BLaER1 treated with 17β-estradiol and CSF1 and Interleukin-3, amounts not matched to agents 10 nM and 100 nM (cell line): ENCODE data around the gene SDCCAG8.

Experiments
- H3K27ac ChIP-seq, 11 experiments: shearing (Covaris generic); formaldehyde crosslinking; 2 replicates each; pipeline ENCODE4 v1.8.1; 2022
- H3K27me3 ChIP-seq, 11 experiments: shearing (Covaris generic); formaldehyde crosslinking; 2 replicates each; pipeline ENCODE4 v1.8.1; 2022
- H3K36me3 ChIP-seq, 11 experiments: shearing (Covaris generic); formaldehyde crosslinking; 2 replicates each; pipeline ENCODE4 v1.8.1; 2022
- H3K4me1 ChIP-seq, 10 experiments: shearing (Covaris generic); formaldehyde crosslinking; 2 replicates each; pipeline ENCODE4 v1.8.1; 2022
- H3K4me2 ChIP-seq, 11 experiments: shearing (Covaris generic); formaldehyde crosslinking; 2 replicates each; pipeline ENCODE4 v1.8.1; 2022
- H3K4me3 ChIP-seq, 10 experiments: shearing (Covaris generic); formaldehyde crosslinking; 2 replicates each; pipeline ENCODE4 v1.8.1; 2022
- H3K9ac ChIP-seq, 11 experiments: shearing (Covaris generic); formaldehyde crosslinking; 2 replicates each; pipeline ENCODE4 v1.8.1; 2022
- H3K9me3 ChIP-seq, 11 experiments: shearing (Covaris generic); formaldehyde crosslinking; replicated peaks in 1 of 11; 2 replicates each; pipeline ENCODE4 v1.8.1; 2022
- H4K20me1 ChIP-seq, 11 experiments: shearing (Covaris generic); formaldehyde crosslinking; 2 replicates each; pipeline ENCODE4 v1.8.1; 2022
- Cebpa-rat ChIP-seq, 11 experiments: shearing (Covaris generic); IDR thresholded peaks; 2 replicates each; pipeline ENCODE4 v1.8.1; 2022

The SDCCAG8 gene

DNA sequence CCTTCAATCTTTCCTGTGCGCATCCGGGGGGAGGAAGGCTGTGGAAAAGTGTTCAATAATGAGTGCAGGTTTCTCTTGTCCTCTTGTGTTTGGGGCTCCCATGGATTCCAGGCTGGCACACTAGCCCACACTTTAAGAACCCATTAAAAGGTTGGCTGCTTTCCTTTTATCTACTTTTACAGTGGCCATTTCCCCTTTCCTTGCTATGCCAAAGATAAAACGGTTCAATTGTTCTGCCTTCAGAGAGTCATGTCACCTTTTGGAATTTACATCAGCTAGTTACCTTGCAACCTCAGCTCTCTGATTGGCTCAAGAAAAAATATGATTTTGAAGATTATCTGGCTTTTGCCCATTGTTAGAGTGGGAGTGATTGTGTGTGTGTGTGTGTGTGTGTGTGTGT is 182.3 kb downstream of the SDCCAG8 start:
- peaks cover 0 to 44% (median 0%) of the 10 kb centered on the region in 11 experiments; a peak in 7 of 22 replicates for H3K36me3 ChIP-seq

DNA sequence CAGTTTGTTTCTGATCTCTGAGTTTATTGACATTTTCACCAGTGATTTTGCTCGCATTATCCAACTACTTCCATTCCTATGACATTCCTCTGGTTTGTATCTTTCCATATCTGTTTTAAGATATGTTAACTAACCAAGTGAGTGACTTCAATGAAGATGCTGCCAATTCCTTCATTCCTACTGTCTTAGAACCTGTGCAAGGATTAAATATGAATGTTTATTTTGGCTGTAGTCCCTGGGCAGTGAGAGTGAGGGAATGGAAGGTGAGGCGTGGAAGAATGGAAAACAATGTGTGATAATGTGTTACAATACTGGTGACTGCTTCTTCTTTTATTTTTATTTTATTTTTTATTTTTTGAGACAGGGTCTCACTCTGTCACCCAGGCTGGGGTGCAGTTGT is 183.0 kb downstream of the SDCCAG8 start:
- no peak for TF ChIP-seq Cebpa-rat (IDR thresholded peaks at IDR 0.05)
- Histone ChIP-seq H3K4me2 (no peak overlapping the region), H4K20me1 (peaks cover 0 to 4% (median 0%) of the 10 kb centered on the region in 11 experiments; a peak in 2 of 22 replicates), H3K4me1 (peaks cover 17 to 34% (median 23%) of the 10 kb centered on the region in 10 experiments), H3K27ac (no peak overlapping the region), H3K9ac (no peak overlapping the region), H3K9me3 (no peaks in the 10 kb centered on the region), H3K36me3 (peaks cover 0 to 44% (median 0%) of the 10 kb centered on the region in 11 experiments; a peak in 7 of 22 replicates), H3K27me3 (no peaks in the 10 kb centered on the region), H3K4me3 (no peak overlapping the region)

More for the DNA sequence above, 182.3 kb downstream of the SDCCAG8 start:
- H3K9me3 ChIP-seq, result no peaks in the 10 kb centered on the region
- no peak overlapping the region for H3K27ac ChIP-seq
- no peak overlapping the region for H3K9ac ChIP-seq
- peaks cover 0 to 2% (median 0%) of the 10 kb centered on the region in 11 experiments; a peak in 2 of 22 replicates for H4K20me1 ChIP-seq
- peaks cover 10 to 33% (median 19%) of the 10 kb centered on the region in 10 experiments for H3K4me1 ChIP-seq
- no peaks in the 10 kb centered on the region for H3K27me3 ChIP-seq
- no peak overlapping the region for H3K4me3 ChIP-seq
- TF ChIP-seq Cebpa-rat (IDR thresholded peaks at IDR 0.05), result no peak
- peak overlapping the region in 6 of 11 experiments; percentile 4 to 20 (median 8); a peak in 4 of 22 replicates for H3K4me2 ChIP-seq

DNA sequence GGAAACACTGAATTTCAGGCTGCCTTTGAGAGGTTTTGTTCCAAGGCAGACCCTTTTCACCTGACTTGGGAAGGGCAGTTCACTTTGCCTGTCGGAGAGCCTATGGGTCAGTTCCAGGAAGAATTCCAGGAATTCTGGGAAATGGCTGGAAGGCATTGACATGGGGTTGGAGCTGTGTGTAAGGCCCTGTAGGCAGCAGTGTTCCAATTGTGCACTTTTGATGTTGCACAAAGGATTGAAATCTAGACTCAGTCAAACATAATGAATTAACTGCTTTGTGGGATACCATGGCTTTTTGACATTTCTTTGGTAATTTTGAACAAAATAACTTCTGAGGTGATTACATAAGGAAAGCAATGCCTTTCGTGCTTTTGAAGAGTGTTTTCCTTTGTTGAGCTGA is 184.6 kb downstream of the SDCCAG8 start:
- H3K36me3 ChIP-seq, result peaks cover 0 to 37% (median 2%) of the 10 kb centered on the region in 11 experiments; a peak in 10 of 22 replicates
- no peaks in the 10 kb centered on the region for H3K9me3 ChIP-seq
- H4K20me1 ChIP-seq, result peaks cover 0 to 4% (median 0%) of the 10 kb centered on the region in 11 experiments; a peak in 2 of 22 replicates
- TF ChIP-seq Cebpa-rat (IDR thresholded peaks at IDR 0.05), result no peak
- H3K4me3 ChIP-seq, result no peak overlapping the region
- no peaks in the 10 kb centered on the region for H3K27me3 ChIP-seq
- H3K4me2 ChIP-seq, result no peak overlapping the region
- peaks cover 24 to 43% (median 31%) of the 10 kb centered on the region in 10 experiments for H3K4me1 ChIP-seq
- no peak overlapping the region for H3K27ac ChIP-seq
- no peak overlapping the region for H3K9ac ChIP-seq

DNA sequence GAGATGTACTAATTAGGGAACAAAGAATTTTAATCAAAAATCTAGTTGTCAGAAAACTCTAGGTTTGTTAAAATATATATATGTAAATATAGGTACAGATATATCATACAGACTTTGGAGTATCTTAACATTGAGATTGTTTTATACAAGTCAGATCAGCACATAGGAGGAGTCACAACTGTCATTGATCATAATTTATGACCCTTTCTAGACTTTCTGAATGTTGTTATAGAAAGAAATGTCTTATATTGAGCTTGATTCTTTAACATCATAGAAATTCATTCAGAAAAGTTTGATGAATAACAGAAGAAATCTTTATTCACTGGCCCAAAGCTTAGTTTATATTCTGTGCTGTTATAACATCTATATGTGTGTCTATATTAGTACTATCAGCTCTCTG is 185.8 kb downstream of the SDCCAG8 start:
- H3K27me3 ChIP-seq, result no peaks in the 10 kb centered on the region
- peaks cover 0 to 46% (median 8%) of the 10 kb centered on the region in 11 experiments; a peak in 12 of 22 replicates for H3K36me3 ChIP-seq
- peaks cover 29 to 43% (median 34%) of the 10 kb centered on the region in 10 experiments for H3K4me1 ChIP-seq
- H3K4me2 ChIP-seq, result no peak overlapping the region
- H3K27ac ChIP-seq, result no peak overlapping the region
- no peak for TF ChIP-seq Cebpa-rat (IDR thresholded peaks at IDR 0.05)
- H3K9me3 ChIP-seq, result peaks cover 0 to 7% (median 0%) of the 10 kb centered on the region in 11 experiments; a peak in 1 of 22 replicates
- H3K4me3 ChIP-seq, result no peak overlapping the region
- H3K9ac ChIP-seq, result no peak overlapping the region
- H4K20me1 ChIP-seq, result peaks cover 0 to 4% (median 0%) of the 10 kb centered on the region in 11 experiments; a peak in 2 of 22 replicates

DNA sequence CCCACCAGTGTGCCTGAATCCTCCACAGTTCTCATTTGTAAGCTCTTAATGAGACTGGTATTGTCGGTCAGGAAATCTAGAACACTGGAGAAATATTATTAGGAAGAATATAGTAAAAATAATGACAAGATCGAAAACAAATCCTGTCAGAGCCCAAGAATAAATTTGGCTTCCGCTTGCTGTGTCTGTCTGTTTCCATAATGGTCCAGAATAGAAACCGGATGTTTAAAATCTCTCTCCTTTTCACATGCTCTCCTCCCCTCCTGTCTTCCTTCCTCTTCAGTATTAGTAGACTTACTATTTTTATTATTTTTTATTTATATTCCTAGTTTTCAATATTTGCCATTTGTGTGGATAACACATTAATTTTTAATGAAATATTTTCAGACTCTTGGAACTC is 187.7 kb downstream of the SDCCAG8 start:
- H3K9ac ChIP-seq, result peak overlapping the region in 4 of 11 experiments; percentile 15 to 47 (median 22); a peak in 1 of 22 replicates
- H3K27me3 ChIP-seq, result no peaks in the 10 kb centered on the region
- peak overlapping the region in 7 of 10 experiments; percentile 8 to 37 (median 28); a peak in 9 of 20 replicates for H3K4me3 ChIP-seq
- peak overlapping the region in 5 of 11 experiments; percentile 16 to 54 (median 29); a peak in 7 of 22 replicates for H3K27ac ChIP-seq
- H4K20me1 ChIP-seq, result peaks cover 0 to 4% (median 0%) of the 10 kb centered on the region in 11 experiments; a peak in 2 of 22 replicates
- H3K9me3 ChIP-seq, result peaks cover 0 to 7% (median 0%) of the 10 kb centered on the region in 11 experiments; a peak in 1 of 22 replicates
- peaks cover 32 to 50% (median 42%) of the 10 kb centered on the region in 10 experiments for H3K4me1 ChIP-seq
- no peak for TF ChIP-seq Cebpa-rat (IDR thresholded peaks at IDR 0.05)
- H3K4me2 ChIP-seq, result peak overlapping the region; percentile 46 to 79 (median 71)
- peaks cover 0 to 30% (median 8%) of the 10 kb centered on the region in 11 experiments; a peak in 11 of 22 replicates for H3K36me3 ChIP-seq

DNA sequence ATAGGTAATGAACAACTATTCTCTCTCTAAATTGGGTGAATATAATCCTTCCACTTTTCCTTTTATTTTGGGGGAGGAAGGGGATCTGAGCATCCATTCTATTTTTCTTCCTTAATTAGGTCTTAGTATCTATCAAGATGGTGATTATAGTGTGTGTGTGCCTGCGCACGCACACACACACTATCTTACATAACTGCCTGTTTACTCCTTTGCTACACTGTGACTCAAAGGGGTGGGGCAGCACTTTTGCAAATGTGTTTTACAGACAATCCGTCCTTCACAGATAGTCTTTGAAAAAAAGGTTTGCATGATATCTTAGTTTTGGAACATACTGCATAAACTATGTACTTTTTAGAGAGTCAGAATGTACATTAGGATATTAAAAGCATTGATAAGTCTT is 191.5 kb downstream of the SDCCAG8 start:
- Histone ChIP-seq H3K4me1 (peaks cover 37 to 57% (median 47%) of the 10 kb centered on the region in 10 experiments), H3K27me3 (no peaks in the 10 kb centered on the region), H3K4me2 (peak overlapping the region in 8 of 11 experiments; percentile 10 to 60 (median 43); a peak in 9 of 22 replicates), H3K36me3 (peaks cover 0 to 31% (median 8%) of the 10 kb centered on the region in 11 experiments; a peak in 11 of 22 replicates), H3K9ac (no peak overlapping the region), H3K27ac (no peak overlapping the region), H4K20me1 (peaks cover 0 to 4% (median 0%) of the 10 kb centered on the region in 11 experiments; a peak in 2 of 22 replicates), H3K9me3 (peaks cover 0 to 7% (median 0%) of the 10 kb centered on the region in 11 experiments; a peak in 2 of 22 replicates), H3K4me3 (no peak overlapping the region)
- TF ChIP-seq Cebpa-rat (IDR thresholded peaks at IDR 0.05), result no peak

DNA sequence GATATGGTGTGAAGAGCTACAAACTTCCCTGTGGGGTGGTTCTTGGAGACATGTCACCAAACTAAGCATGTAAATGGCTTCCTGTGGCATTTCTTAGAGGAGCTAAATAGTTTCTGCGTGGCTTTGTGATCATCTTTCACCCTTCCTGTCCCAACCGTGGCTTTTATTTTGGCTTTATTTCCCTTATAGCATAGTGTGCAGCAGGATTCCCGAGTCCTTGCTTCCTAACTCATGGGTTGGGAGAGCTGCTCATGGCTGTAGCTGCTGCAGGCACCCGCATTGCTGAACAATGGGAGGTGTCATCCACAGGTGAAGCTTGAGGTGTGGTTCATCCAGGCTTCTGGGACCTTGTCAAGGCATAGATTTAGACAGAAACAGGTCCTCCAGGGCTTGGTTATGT is 192.0 kb downstream of the SDCCAG8 start:
- Histone ChIP-seq H3K36me3 (peaks cover 0 to 33% (median 8%) of the 10 kb centered on the region in 11 experiments; a peak in 11 of 22 replicates), H3K4me1 (peaks cover 36 to 54% (median 44%) of the 10 kb centered on the region in 10 experiments), H3K4me2 (peak overlapping the region in 9 of 11 experiments; percentile 6 to 60 (median 51); a peak in 17 of 22 replicates), H3K9ac (no peak overlapping the region), H3K27ac (no peak overlapping the region; a peak in 1 of 22 replicates), H3K9me3 (peaks cover 0 to 7% (median 0%) of the 10 kb centered on the region in 11 experiments; a peak in 2 of 22 replicates), H4K20me1 (peaks cover 0 to 4% (median 0%) of the 10 kb centered on the region in 11 experiments; a peak in 2 of 22 replicates), H3K4me3 (no peak overlapping the region), H3K27me3 (no peaks in the 10 kb centered on the region)
- TF ChIP-seq Cebpa-rat (IDR thresholded peaks at IDR 0.05), result no peak

DNA sequence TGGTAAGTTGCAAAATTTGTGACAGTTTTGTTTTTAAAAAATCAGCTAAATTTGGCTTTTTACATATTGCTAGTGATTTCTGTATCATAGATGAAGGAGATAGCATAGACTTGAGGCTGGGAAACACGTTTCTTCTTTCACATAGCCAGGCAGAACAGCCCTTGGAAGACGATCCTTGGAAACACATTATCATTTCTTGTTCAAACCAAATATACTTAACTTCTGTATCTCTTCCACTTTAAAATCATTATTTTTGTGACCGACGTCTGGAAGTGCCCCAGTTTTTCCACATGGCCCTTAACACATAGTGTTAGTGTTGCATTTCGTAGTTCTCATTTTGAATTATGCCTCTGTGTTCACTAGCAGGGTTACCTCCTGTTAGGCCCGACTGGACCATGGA is 193.5 kb downstream of the SDCCAG8 start:
- no peaks in the 10 kb centered on the region for H3K27me3 ChIP-seq
- H3K27ac ChIP-seq, result no peak overlapping the region
- peaks cover 0 to 45% (median 8%) of the 10 kb centered on the region in 11 experiments; a peak in 11 of 22 replicates for H3K36me3 ChIP-seq
- no peak overlapping the region for H3K9ac ChIP-seq
- H3K4me2 ChIP-seq, result no peak overlapping the region
- peaks cover 0 to 7% (median 0%) of the 10 kb centered on the region in 11 experiments; a peak in 2 of 22 replicates for H3K9me3 ChIP-seq
- no peaks in the 10 kb centered on the region for H4K20me1 ChIP-seq
- no peak overlapping the region for H3K4me3 ChIP-seq
- peaks cover 21 to 38% (median 30%) of the 10 kb centered on the region in 10 experiments for H3K4me1 ChIP-seq
- TF ChIP-seq Cebpa-rat (IDR thresholded peaks at IDR 0.05), result no peak

DNA sequence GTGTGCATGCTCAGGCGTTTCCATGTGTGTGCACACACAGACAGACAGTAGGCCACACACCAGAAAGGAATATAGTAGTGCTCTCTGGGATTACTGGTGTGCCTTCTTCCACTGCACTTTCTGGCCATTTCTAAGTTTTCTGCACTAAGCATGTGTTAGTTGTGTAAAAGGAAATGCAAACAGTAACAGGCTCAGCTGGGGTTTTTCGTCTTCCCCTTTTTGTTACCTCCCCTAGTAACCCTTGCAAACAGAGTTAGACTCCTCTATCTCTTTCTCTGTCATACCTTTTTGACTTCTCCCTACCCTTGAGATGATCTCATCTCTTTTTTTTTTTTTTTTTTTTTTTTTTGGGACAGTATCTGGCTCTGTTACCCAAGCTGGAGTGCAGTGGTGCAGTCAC is 196.3 kb downstream of the SDCCAG8 start:
- H3K4me3 ChIP-seq, result no peak overlapping the region
- no peak for TF ChIP-seq Cebpa-rat (IDR thresholded peaks at IDR 0.05)

More for the DNA sequence above, 196.3 kb downstream of the SDCCAG8 start:
- H3K4me1 ChIP-seq, result peaks cover 19 to 25% (median 22%) of the 10 kb centered on the region in 10 experiments
- peak overlapping the region in 1 of 11 experiments; percentile 27; a peak in 1 of 22 replicates for H3K27ac ChIP-seq
- no peaks in the 10 kb centered on the region; a peak in 1 of 22 replicates for H3K9me3 ChIP-seq
- peaks cover 0 to 46% (median 0%) of the 10 kb centered on the region in 11 experiments; a peak in 9 of 22 replicates for H3K36me3 ChIP-seq
- no peaks in the 10 kb centered on the region for H3K27me3 ChIP-seq
- peak overlapping the region; percentile 1 to 55 (median 43); a peak in 16 of 22 replicates for H3K4me2 ChIP-seq
- no peak overlapping the region for H3K9ac ChIP-seq
- no peaks in the 10 kb centered on the region for H4K20me1 ChIP-seq
